ENCODE results near the gene ZNF319. TPM values are rescaled to one million over a fixed set of nuclear protein-coding genes. Genes with fewer than 3 reads are reported as not detected.

The ZNF319 gene
- total and polyA plus RNA-seq, 2 of the 8 experiments (the other 6 are each of a cell fraction or from before 2014, with no cell fraction given) = 3.3 to 5.5 TPM

GRCh38 chr16:58039829-58040495 is 39.5 kb upstream of the ZNF319 start:
- no peak overlapping the region for H2BK12ac ChIP-seq (ENCODE audit: low read depth, low read length)
- FAIRE-seq (no peak), DNase-seq (ENCODE audit: low read depth in 1 of 2, low spot score in 2 of 2) (no peak)
- no peaks in the 10 kb centered on the region for H3K23me2 ChIP-seq (ENCODE audit: low read depth, low read length)
- no peak overlapping the region for H4K8ac ChIP-seq (ENCODE audit: extremely low read depth, insufficient read depth, low read length)
- no peaks in the 10 kb centered on the region for H3K9me3 ChIP-seq (ENCODE audit: insufficient read depth in 2 of 2, low read depth in 1 of 2, low read length in 1 of 2)
- no peaks in the 10 kb centered on the region for H3K4me1 ChIP-seq (replicated peaks in 1 of 4; ENCODE audit: control insufficient read depth in 3 of 4, insufficient read depth in 4 of 4, low read length in 3 of 4)
- no peak overlapping the region for H3K9ac ChIP-seq (replicated peaks in 1 of 4; ENCODE audit: extremely low read depth in 1 of 4, low read depth in 3 of 4, low read length in 3 of 4)
- ChIA-PET CTCF (ENCODE audit: partially characterized antibody) (interaction anchor here (0.8 to 19.9 kb wide), 5 partner anchors 8 to 82 kb away, joined by 3 to 362 read pairs (median 10); partner anchors contain the start of gene CFAP20), POLR2A (ENCODE audit: partially characterized antibody) (interaction anchor here (1.1 kb wide), 1 partner anchor 14 kb away, joined by 3 read pairs; no protein-coding TSS in a partner anchor)
- H2AFZ ChIP-seq (ENCODE audit: low read length) = no peak overlapping the region
- no peak overlapping the region for H3K4me2 ChIP-seq (ENCODE audit: insufficient read depth in 1 of 2, low read depth in 2 of 2, low read length in 2 of 2)
- H3K18ac ChIP-seq (ENCODE audit: extremely low read depth, low read length) = no peak overlapping the region
- H4K20me1 ChIP-seq (replicated peaks in 1 of 2; ENCODE audit: control insufficient read depth in 1 of 2, insufficient read depth in 2 of 2, low read length in 2 of 2) = peaks cover 6 to 23% of the 10 kb centered on the region in 2 experiments
- H3K4ac ChIP-seq (replicated peaks; ENCODE audit: insufficient read length, low read depth, low read length) = no peak overlapping the region
- H3K27me3 ChIP-seq (replicated peaks in 1 of 4; ENCODE audit: control insufficient read depth in 3 of 4, extremely low read depth in 1 of 4, insufficient read depth in 3 of 4, low read length in 3 of 4) = no peaks in the 10 kb centered on the region
- H2BK5ac ChIP-seq (ENCODE audit: low read depth, low read length) = no peak overlapping the region
- H3K79me1 ChIP-seq (ENCODE audit: low read depth, low read length) = peaks cover 7% of the 10 kb centered on the region
- 93% methylated on average over 17 of the region's 26 CpGs; no CpG with 5 or more reads in 1 of the 2 experiments for WGBS, 2 experiments (ENCODE audit: extremely low coverage in 1 of 2, insufficient coverage in 1 of 2, insufficient read length in 1 of 2, insufficient replicate concordance in 2 of 2, low coverage in 1 of 2, low lambda C conversion rate in 2 of 2, missing lambda C conversion rate in 1 of 2)
- H3K27ac ChIP-seq (ENCODE audit: low read depth, low read length) = no peak overlapping the region
- no peak overlapping the region for H2BK15ac ChIP-seq (ENCODE audit: low read length)
- H2AK5ac ChIP-seq (ENCODE audit: low read depth, low read length) = no peak overlapping the region
- H3K23ac ChIP-seq (ENCODE audit: insufficient read length) = no peak overlapping the region
- H3K4me3 ChIP-seq (ENCODE audit: extremely low read depth in 1 of 4, insufficient read depth in 2 of 4, low read depth in 3 of 4, low read length in 4 of 4) = no peak overlapping the region
- no peak overlapping the region for H3K14ac ChIP-seq (ENCODE audit: insufficient read length)
- H4K5ac ChIP-seq (ENCODE audit: insufficient read length, low read depth, low read length) = no peak overlapping the region
- H2BK20ac ChIP-seq (ENCODE audit: low read length) = no peak overlapping the region
- H3K36me3 ChIP-seq (ENCODE audit: control insufficient read depth in 2 of 4, insufficient read depth in 4 of 4, low read length in 3 of 4) = peaks cover 4 to 46% (median 14%) of the 10 kb centered on the region in 4 experiments; a peak in 5 of 8 replicates
- H4K91ac ChIP-seq (replicated peaks; ENCODE audit: insufficient read length, low read length) = no peak overlapping the region
- H2BK120ac ChIP-seq (replicated peaks; ENCODE audit: low read depth, low read length) = no peak overlapping the region
- peaks cover 0 to 10% of the 10 kb centered on the region in 2 experiments; a peak in 1 of 4 replicates for H3K79me2 ChIP-seq (ENCODE audit: control insufficient read depth in 1 of 2, insufficient read depth in 2 of 2, low read length in 2 of 2)
- H3K56ac ChIP-seq (replicated peaks; ENCODE audit: insufficient read length, low read depth, low read length) = no peak overlapping the region
- no peak for TF ChIP-seq CBX8 (IDR thresholded peaks at IDR 0.05; ENCODE audit: borderline replicate concordance, low read depth, low read length)
- TF ChIP-seq POLR2A (IDR thresholded peaks at IDR 0.05; ENCODE audit: control extremely low read depth in 1 of 2, low read depth in 2 of 2, low read length in 2 of 2) = no peak
- no peak for TF ChIP-seq SAP30 (IDR thresholded peaks at IDR 0.05; ENCODE audit: insufficient read depth, insufficient replicate concordance, low read length)
- no peak for TF ChIP-seq CTCF (IDR thresholded peaks at IDR 0.05; ENCODE audit: control extremely low read depth in 1 of 3, insufficient read depth in 1 of 3, low read depth in 1 of 3, low read length in 3 of 3)
- TF ChIP-seq MAX (IDR thresholded peaks at IDR 0.05) = no peak
- no peak for TF ChIP-seq CTBP2 (IDR thresholded peaks at IDR 0.05; ENCODE audit: borderline replicate concordance, insufficient read depth, insufficient read length, low read length)
- no peak for TF ChIP-seq TAF1 (IDR thresholded peaks at IDR 0.05; ENCODE audit: low read depth, low read length)
- TF ChIP-seq GTF2F1 (IDR thresholded peaks at IDR 0.05; ENCODE audit: borderline replicate concordance, low read depth, low read length) = no peak
- TF ChIP-seq SP4 (IDR thresholded peaks at IDR 0.05; ENCODE audit: low read length) = no peak
- TF ChIP-seq MAFK (IDR thresholded peaks at IDR 0.05; ENCODE audit: low read depth, low read length) = no peak
